A549 (cell line): ENCODE data around the gene RET. TPM values are rescaled to one million over a fixed set of nuclear protein-coding genes. Genes with fewer than 3 reads are reported as not detected.

ENCODE experiments used
- ATAC-seq, 2 experiments: fragments of 200-7000 bp in 1 of 2; fragments of >200 bp in 1 of 2; cut with Nextera tagmentation in 1 of 2; cut with Tn5 transposase in 1 of 2; 3 replicates each; pipeline versions ENCODE4 v1.8.0 to v1.9.1; 2018 to 2020; ENCODE audit warnings: mild to moderate bottlenecking in 1 of 2, moderate library complexity in 1 of 2
- CTCF ChIA-PET: fragments of 300-600 bp; sonication (Branson Sonifier 250); formaldehyde crosslinking; extraction: SDS; loops from one replicate; lab custom pipeline; 2021; ENCODE audit warnings: antibody characterized with exemption, inconsistent platforms; lab: Yijun Ruan, JAX
- POLR2A ChIA-PET: fragments of 350-600 bp; formaldehyde crosslinking; extraction: SDS; loops from one replicate; lab custom pipeline; 2021; ENCODE audit warnings: antibody characterized with exemption, inconsistent platforms; lab: Yijun Ruan, JAX
- DNase-seq, 2 experiments: peaks; one replicate each; pipeline versions ENCODE4 v3.0.0 to v3.0.0-alpha.2; 2011 to 2016; ENCODE audit warnings: low read depth in 1 of 2, low spot score in 1 of 2
- FAIRE-seq: peaks from 2 replicates; lab custom pipeline; 2011; peaks lifted over from hg19 to GRCh38; lab: Jason Lieb, UNC
- H3K27ac ChIP-seq, 2 experiments: fragments of >200 bp; sonication (Bioruptor Twin); formaldehyde crosslinking; 3 replicates each; pipeline ENCODE4 v1.5.1; 2016 to 2017
- H3K4me1 ChIP-seq: fragments of >200 bp; sonication (Bioruptor Twin); formaldehyde crosslinking; 3 replicates; pipeline ENCODE4 v1.6.1; 2016
- H3K4me2 ChIP-seq: fragments of >200 bp; sonication (Bioruptor Twin); formaldehyde crosslinking; 3 replicates; pipeline ENCODE4 v1.6.1; 2016
- H3K4me3 ChIP-seq: fragments of >200 bp; sonication (Bioruptor Twin); formaldehyde crosslinking; 3 replicates; pipeline ENCODE4 v1.5.1; 2016
- H3K9me3 ChIP-seq: fragments of >200 bp; sonication (Bioruptor Twin); formaldehyde crosslinking; 3 replicates; pipeline ENCODE4 v1.6.1; 2016
- BHLHE40 ChIP-seq: IDR thresholded peaks from 2 replicates; pipeline ENCODE4 v1.6.1; 2012; ENCODE audit warnings: low read depth, low read length, inconsistent platforms
- CEBPB ChIP-seq, 2 experiments: fragments of >200 bp in 1 of 2; sonication (Bioruptor Twin) in 1 of 2; formaldehyde crosslinking in 1 of 2; IDR thresholded peaks; 2 replicates each; pipeline ENCODE4 v1.6.1; 2012 to 2016
- EP300 ChIP-seq, 2 experiments: fragments of >200 bp; sonication (Bioruptor Twin); formaldehyde crosslinking; IDR thresholded peaks; 2 replicates in 1 of 2; 3 replicates in 1 of 2; pipeline ENCODE4 v1.6.1; 2016 to 2017
- ESRRA ChIP-seq: fragments of 150-350 bp; IDR thresholded peaks from 2 replicates; pipeline ENCODE4 v1.6.1; 2014; ENCODE audit warnings: mild to moderate bottlenecking, low read length, borderline replicate concordance
- FOXS1 ChIP-seq: fragments of 250-450 bp; sonication (Bioruptor Pico); IDR thresholded peaks from 2 replicates; pipeline ENCODE4 v1.5.0; 2020; ENCODE audit warnings: mild to moderate bottlenecking, moderate library complexity
- HDAC2 ChIP-seq: fragments of 200-600 bp; sonication (generic); IDR thresholded peaks from 2 replicates; pipeline ENCODE4 v1.6.1; 2016
- KDM5A ChIP-seq: fragments of 200-600 bp; sonication (generic); IDR thresholded peaks from 2 replicates; pipeline ENCODE4 v1.6.1; 2016; ENCODE audit warnings: antibody characterized with exemption, mild to moderate bottlenecking
- MYC ChIP-seq: IDR thresholded peaks from 2 replicates; pipeline ENCODE4 v1.6.1; 2012; ENCODE audit warnings: mild to moderate bottlenecking, inconsistent platforms, low read length, improper control_type of control experiment, borderline replicate concordance
- NPAS2 ChIP-seq: fragments of 250-450 bp; sonication (Bioruptor Pico); IDR thresholded peaks from 2 replicates; pipeline ENCODE4 v1.8.0; 2022; ENCODE audit warnings: mild to moderate bottlenecking, moderate library complexity, borderline replicate concordance
- PHF8 ChIP-seq: fragments of 200-600 bp; sonication (generic); IDR thresholded peaks from 2 replicates; pipeline ENCODE4 v1.6.1; 2016; ENCODE audit warnings: low read depth, mild to moderate bottlenecking, antibody characterized with exemption, moderate library complexity, borderline replicate concordance
- POLR2A ChIP-seq: IDR thresholded peaks from 2 replicates; pipeline ENCODE4 v1.6.1; 2012; ENCODE audit warnings: mild to moderate bottlenecking, low read length
- RAD21 ChIP-seq, 2 experiments: fragments of >200 bp in 1 of 2; sonication (Bioruptor Twin) in 1 of 2; formaldehyde crosslinking in 1 of 2; IDR thresholded peaks in 1 of 2; conservative IDR thresholded peaks in 1 of 2; 2 replicates in 1 of 2; 3 replicates in 1 of 2; pipeline ENCODE4 v1.6.1; 2012 to 2018; ENCODE audit warnings: inconsistent platforms in 1 of 2
- RFX5 ChIP-seq: fragments of 450-650 bp; IDR thresholded peaks from 2 replicates; pipeline ENCODE4 v1.7.1; 2014; ENCODE audit warnings: antibody characterized with exemption, mild to moderate bottlenecking, moderate library complexity
- TP53 ChIP-seq: fragments of 250-450 bp; sonication (Bioruptor Pico); IDR thresholded peaks from 2 replicates; pipeline ENCODE4 v1.5.0; 2021; ENCODE audit warnings: mild to moderate bottlenecking, moderate library complexity
- ZFP36 ChIP-seq: fragments of 450-650 bp; IDR thresholded peaks from 2 replicates; pipeline ENCODE4 v1.6.1; 2014; ENCODE audit warnings: borderline replicate concordance; ENCODE audit not compliant: partially characterized antibody
- ZNF302 ChIP-seq: fragments of 250-450 bp; sonication (Bioruptor Pico); IDR thresholded peaks from 2 replicates; pipeline ENCODE4 v1.9.0; 2021; ENCODE audit warnings: inconsistent platforms, mild to moderate bottlenecking, moderate library complexity
- WGBS: methylation state at CpG from one replicate; pipeline ENCODE4 v1.1.6; 2017; ENCODE audit errors: missing lambda C conversion rate; 5-methylcytosine and 5-hydroxymethylcytosine counted together
- polyA plus RNA-seq, 4 experiments: library from polyadenylated mRNA; depleted of rRNA in 3 of 4; stranded (reverse); fragments of >200 nt; fragmentation: RNase III in 1 of 4; extraction: RNeasy Plus Mini Kit Qiagen cat#74134 plus additional on column Dnase treatment in 1 of 4; gene quantifications; 2 replicates in 3 of 4; 3 replicates in 1 of 4; pipeline ENCODE4 v1.2.3, GENCODE V29; 2011 to 2017
- TF ChIP-seq, protein P1 (sequence below): fragments of >200 bp; sonication (Bioruptor Twin); formaldehyde crosslinking; IDR thresholded peaks from 2 replicates; pipeline ENCODE4 v1.6.1; 2016
- TF ChIP-seq, protein P2 (sequence below): fragments of 200-600 bp; sonication (generic); IDR thresholded peaks from 2 replicates; pipeline ENCODE4 v1.6.1; 2016; ENCODE audit warnings: antibody characterized with exemption, mild to moderate bottlenecking, moderate library complexity
- TF ChIP-seq, protein P3 (sequence below): fragments of 150-350 bp; IDR thresholded peaks from 2 replicates; pipeline ENCODE4 v1.6.1; 2014; ENCODE audit warnings: low read depth, mild to moderate bottlenecking, low read length
- TF ChIP-seq, protein P4 (sequence below): fragments of >200 bp; sonication (Bioruptor Twin); formaldehyde crosslinking; IDR thresholded peaks from 3 replicates; pipeline ENCODE4 v1.5.1; 2016

Gene RET
- polyA plus RNA-seq, 2 of the 4 experiments (the other 2 are of a cell fraction) = 0.08 to 0.41 TPM

DNA sequence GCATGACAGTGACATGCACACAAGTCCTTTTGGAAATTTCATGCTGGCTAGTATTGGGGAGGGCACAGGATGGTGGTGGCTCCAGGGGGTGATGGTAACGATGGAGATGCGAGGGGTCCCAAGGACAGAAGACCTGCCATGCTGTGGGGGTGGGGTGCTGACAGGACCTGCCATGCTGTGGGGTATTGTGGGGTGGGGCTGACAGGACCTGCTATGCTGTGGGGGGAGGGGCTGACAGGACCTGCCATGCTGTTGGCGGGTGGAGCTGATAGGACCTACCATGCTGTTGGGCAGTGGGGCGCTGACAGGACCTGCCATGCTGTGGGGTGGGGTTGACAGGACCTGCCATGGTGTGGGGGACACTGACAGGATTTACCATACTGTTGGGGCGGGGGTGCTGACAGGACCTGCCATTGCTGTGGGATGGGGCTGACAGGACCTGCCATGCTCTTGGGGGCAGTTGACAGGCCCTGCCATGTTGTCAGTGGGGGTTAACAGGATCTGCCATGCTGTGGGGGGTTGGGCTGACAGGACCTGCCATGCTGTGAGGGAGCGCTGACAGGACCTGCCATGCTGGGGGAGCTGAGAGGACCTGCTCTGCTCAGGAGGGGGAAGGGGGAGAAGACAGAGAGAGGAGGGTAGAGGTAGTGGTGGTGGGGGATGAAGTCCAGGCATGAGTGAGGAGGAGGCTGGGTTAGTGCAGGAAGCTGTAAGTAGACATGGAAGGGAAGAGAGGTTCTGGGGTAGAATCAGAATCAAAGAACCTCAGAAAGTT lies 36.2 kb upstream of the RET start:
- DNase-seq (no peak), ATAC-seq (no peak), FAIRE-seq (no peak)
- 75% methylated on average over 3 of the region's 6 CpGs for WGBS
- Histone ChIP-seq H3K4me1 (peaks cover 6% of the 10 kb centered on the region; the same call in 1 of the 3 replicates), H3K9me3 (no peaks in the 10 kb centered on the region), H3K4me3 (no peak overlapping the region), H3K4me2 (no peak overlapping the region), H3K27ac (no peak overlapping the region)
- ChIA-PET POLR2A (no interaction called here), CTCF (no interaction called here)
- TF ChIP-seq HDAC2 (no peak), BHLHE40 (no peak), POLR2A (no peak), TP53 (CRISPR knock-in tag) (no peak), PHF8 (no peak), EP300 (IDR thresholded peaks at IDR 0.05) (no peak), ZNF302 (CRISPR knock-in tag) (no peak), ESRRA (no peak), CEBPB (IDR thresholded peaks at IDR 0.05) (no peak), RAD21 (conservative IDR thresholded peaks at IDR 0.05 in 1 of 2, IDR thresholded peaks at IDR 0.05 in 1 of 2) (no peak)
- TF ChIP-seq, protein P1, sequence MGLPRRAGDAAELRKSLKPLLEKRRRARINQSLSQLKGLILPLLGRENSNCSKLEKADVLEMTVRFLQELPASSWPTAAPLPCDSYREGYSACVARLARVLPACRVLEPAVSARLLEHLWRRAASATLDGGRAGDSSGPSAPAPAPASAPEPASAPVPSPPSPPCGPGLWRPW = no peak
- TF ChIP-seq, protein P2, sequence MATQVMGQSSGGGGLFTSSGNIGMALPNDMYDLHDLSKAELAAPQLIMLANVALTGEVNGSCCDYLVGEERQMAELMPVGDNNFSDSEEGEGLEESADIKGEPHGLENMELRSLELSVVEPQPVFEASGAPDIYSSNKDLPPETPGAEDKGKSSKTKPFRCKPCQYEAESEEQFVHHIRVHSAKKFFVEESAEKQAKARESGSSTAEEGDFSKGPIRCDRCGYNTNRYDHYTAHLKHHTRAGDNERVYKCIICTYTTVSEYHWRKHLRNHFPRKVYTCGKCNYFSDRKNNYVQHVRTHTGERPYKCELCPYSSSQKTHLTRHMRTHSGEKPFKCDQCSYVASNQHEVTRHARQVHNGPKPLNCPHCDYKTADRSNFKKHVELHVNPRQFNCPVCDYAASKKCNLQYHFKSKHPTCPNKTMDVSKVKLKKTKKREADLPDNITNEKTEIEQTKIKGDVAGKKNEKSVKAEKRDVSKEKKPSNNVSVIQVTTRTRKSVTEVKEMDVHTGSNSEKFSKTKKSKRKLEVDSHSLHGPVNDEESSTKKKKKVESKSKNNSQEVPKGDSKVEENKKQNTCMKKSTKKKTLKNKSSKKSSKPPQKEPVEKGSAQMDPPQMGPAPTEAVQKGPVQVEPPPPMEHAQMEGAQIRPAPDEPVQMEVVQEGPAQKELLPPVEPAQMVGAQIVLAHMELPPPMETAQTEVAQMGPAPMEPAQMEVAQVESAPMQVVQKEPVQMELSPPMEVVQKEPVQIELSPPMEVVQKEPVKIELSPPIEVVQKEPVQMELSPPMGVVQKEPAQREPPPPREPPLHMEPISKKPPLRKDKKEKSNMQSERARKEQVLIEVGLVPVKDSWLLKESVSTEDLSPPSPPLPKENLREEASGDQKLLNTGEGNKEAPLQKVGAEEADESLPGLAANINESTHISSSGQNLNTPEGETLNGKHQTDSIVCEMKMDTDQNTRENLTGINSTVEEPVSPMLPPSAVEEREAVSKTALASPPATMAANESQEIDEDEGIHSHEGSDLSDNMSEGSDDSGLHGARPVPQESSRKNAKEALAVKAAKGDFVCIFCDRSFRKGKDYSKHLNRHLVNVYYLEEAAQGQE = no peak

DNA sequence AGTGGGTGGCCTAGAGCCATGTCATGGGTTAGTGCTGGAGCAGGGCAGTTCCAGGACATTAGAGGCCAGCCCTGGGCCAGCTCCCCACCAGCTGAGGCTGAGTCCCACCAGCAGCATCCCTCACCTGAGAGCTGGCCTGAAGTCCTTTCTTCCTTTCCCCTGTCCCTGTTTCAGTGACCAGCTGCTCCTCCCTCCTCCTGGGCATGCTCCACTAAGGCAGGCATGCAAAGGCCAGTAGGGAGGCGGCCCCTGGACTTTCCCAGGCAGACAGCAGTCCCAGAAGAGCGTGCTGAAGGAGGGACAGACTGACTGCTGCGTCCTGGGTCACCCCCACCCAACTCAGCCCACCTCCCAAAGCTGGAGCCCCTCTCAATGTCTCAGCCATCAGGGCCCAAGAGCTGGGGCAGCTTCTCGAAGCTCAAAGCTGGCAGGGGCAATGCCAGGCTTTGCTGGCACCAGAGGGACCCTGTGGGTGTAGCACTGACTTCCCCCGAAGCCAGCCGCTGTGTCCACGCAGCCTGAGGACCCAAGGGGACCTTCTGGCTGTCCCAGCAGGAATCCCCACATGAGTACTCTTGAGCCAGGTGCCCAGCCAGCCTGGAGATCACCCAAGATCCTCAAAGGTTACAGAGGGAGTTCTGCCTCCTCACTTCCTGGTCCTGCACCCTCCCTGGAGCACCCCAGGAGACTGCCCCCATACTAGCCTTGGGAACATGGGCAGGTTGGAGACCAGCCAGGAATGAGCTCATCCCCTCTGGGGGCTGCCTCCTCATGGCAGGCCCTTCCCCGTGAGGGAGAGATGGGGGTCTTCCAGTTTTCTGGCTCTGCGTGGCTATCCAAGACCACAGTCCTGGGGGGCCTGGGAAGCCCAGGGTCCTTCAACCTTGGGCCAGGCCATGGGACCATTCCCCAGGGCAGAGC lies 35.2 kb upstream of the RET start:
- POLR2A ChIA-PET = no interaction called here
- WGBS = 19% methylated on average over 3 of the region's 9 CpGs
- CTCF ChIA-PET = no interaction called here
- Histone ChIP-seq H3K4me2 (no peak overlapping the region), H3K9me3 (no peaks in the 10 kb centered on the region), H3K4me3 (no peak overlapping the region), H3K4me1 (peaks cover 6% of the 10 kb centered on the region; the same call in 1 of the 3 replicates), H3K27ac (no peak overlapping the region)
- FAIRE-seq (no peak), ATAC-seq (no peak), DNase-seq (no peak)
- TF ChIP-seq ZFP36 (no peak), KDM5A (no peak), MYC (no peak), BHLHE40 (no peak), RFX5 (no peak), FOXS1 (CRISPR knock-in tag) (no peak), ZNF302 (CRISPR knock-in tag) (no peak), CEBPB (IDR thresholded peaks at IDR 0.05) (no peak), NPAS2 (CRISPR knock-in tag) (no peak)
- TF ChIP-seq, protein P3, sequence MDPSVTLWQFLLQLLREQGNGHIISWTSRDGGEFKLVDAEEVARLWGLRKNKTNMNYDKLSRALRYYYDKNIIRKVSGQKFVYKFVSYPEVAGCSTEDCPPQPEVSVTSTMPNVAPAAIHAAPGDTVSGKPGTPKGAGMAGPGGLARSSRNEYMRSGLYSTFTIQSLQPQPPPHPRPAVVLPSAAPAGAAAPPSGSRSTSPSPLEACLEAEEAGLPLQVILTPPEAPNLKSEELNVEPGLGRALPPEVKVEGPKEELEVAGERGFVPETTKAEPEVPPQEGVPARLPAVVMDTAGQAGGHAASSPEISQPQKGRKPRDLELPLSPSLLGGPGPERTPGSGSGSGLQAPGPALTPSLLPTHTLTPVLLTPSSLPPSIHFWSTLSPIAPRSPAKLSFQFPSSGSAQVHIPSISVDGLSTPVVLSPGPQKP = no peak
- TF ChIP-seq, protein P4, sequence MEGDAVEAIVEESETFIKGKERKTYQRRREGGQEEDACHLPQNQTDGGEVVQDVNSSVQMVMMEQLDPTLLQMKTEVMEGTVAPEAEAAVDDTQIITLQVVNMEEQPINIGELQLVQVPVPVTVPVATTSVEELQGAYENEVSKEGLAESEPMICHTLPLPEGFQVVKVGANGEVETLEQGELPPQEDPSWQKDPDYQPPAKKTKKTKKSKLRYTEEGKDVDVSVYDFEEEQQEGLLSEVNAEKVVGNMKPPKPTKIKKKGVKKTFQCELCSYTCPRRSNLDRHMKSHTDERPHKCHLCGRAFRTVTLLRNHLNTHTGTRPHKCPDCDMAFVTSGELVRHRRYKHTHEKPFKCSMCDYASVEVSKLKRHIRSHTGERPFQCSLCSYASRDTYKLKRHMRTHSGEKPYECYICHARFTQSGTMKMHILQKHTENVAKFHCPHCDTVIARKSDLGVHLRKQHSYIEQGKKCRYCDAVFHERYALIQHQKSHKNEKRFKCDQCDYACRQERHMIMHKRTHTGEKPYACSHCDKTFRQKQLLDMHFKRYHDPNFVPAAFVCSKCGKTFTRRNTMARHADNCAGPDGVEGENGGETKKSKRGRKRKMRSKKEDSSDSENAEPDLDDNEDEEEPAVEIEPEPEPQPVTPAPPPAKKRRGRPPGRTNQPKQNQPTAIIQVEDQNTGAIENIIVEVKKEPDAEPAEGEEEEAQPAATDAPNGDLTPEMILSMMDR = no peak
